Activated naive CD8-positive, alpha-beta T cell treated with anti-CD3 and anti-CD28 coated beads, Interleukin-2, amount 50 U/mL, for 24 hours (primary cell): ENCODE results near the gene PIP5KL1.

Source experiments
- ATAC-seq: fragments of 150-1000 bp; cut with Tn5 transposase; one replicate; pipeline ENCODE4 v1.10.0; 2021
- DNase-seq: peaks from one replicate; pipeline ENCODE4 v3.0.0; 2021
- H3K27ac Mint-ChIP-seq: one replicate; pipeline ENCODE4 v1.8.0; 2021; ENCODE audit warnings: mild to moderate bottlenecking, mixed read lengths
- H3K27me3 Mint-ChIP-seq: one replicate; pipeline ENCODE4 v1.8.0; 2021; ENCODE audit warnings: mixed read lengths
- H3K36me3 Mint-ChIP-seq: one replicate; pipeline ENCODE4 v1.8.0; 2021; ENCODE audit warnings: low read depth, mixed read lengths
- H3K4me1 Mint-ChIP-seq: one replicate; pipeline ENCODE4 v1.8.0; 2021; ENCODE audit warnings: mixed read lengths
- H3K4me3 Mint-ChIP-seq: one replicate; pipeline ENCODE4 v1.8.0; 2021; ENCODE audit warnings: mild to moderate bottlenecking, moderate library complexity, mixed read lengths
- H3K9me3 Mint-ChIP-seq: one replicate; pipeline ENCODE4 v1.8.0; 2021; ENCODE audit warnings: mixed read lengths

The PIP5KL1 gene

GRCh38 chr9:127930231-127931091, at the start of gene PIP5KL1:
TSS of gene PIP5KL1 (minus strand) at chr9:127930777. CDS start at chr9:127930752, 25 bp downstream.
- H3K4me1 Mint-ChIP-seq, result peaks cover 35% of the 10 kb centered on the region
- peak within 1 kb of the TSS; percentile 67 for H3K4me3 Mint-ChIP-seq
- ATAC-seq, result peak; percentile 54
- DNase-seq, result peak; percentile 81
- H3K9me3 Mint-ChIP-seq, result no peaks in the 10 kb centered on the region
- peaks cover 13% of the 10 kb centered on the region for H3K27me3 Mint-ChIP-seq
- peaks cover 4% of the 10 kb centered on the region for H3K36me3 Mint-ChIP-seq
- H3K27ac Mint-ChIP-seq, result peak within 1 kb of the TSS; percentile 52

GRCh38 chr9:127980060-127980705, 49.6 kb upstream of the PIP5KL1 start:
- DNase-seq (peak; percentile 58), ATAC-seq (peak; percentile 4)
- Mint-ChIP-seq H3K4me1 (peaks cover 70% of the 10 kb centered on the region), H3K27ac (peak overlapping the region; percentile 72), H3K4me3 (peak overlapping the region; percentile 91), H3K9me3 (no peaks in the 10 kb centered on the region), H3K27me3 (no peaks in the 10 kb centered on the region), H3K36me3 (no peaks in the 10 kb centered on the region)

- H3K4me1 Mint-ChIP-seq, result peaks cover 74% of the 10 kb centered on the region
- peak overlapping the region; percentile 91 for H3K4me3 Mint-ChIP-seq
- peak overlapping the region; percentile 88 for H3K27ac Mint-ChIP-seq
- no peaks in the 10 kb centered on the region for H3K27me3 Mint-ChIP-seq
- ATAC-seq (no peak), DNase-seq (peak; percentile 42)
- no peaks in the 10 kb centered on the region for H3K9me3 Mint-ChIP-seq
- no peaks in the 10 kb centered on the region for H3K36me3 Mint-ChIP-seq
Observed at GRCh38 chr9:127979333-127980059, 48.9 kb upstream of the PIP5KL1 start.

- ATAC-seq (no peak), DNase-seq (no peak)
- Mint-ChIP-seq H3K27ac (peak overlapping the region; percentile 88), H3K36me3 (no peaks in the 10 kb centered on the region), H3K9me3 (no peaks in the 10 kb centered on the region), H3K4me3 (peak overlapping the region; percentile 91), H3K4me1 (peaks cover 78% of the 10 kb centered on the region), H3K27me3 (no peaks in the 10 kb centered on the region)
Observed at GRCh38 chr9:127979015-127979332, 48.4 kb upstream of the PIP5KL1 start.

- Mint-ChIP-seq H3K27ac (peak overlapping the region; percentile 88), H3K4me3 (peak overlapping the region; percentile 91), H3K9me3 (no peaks in the 10 kb centered on the region), H3K36me3 (no peaks in the 10 kb centered on the region), H3K4me1 (peaks cover 77% of the 10 kb centered on the region), H3K27me3 (no peaks in the 10 kb centered on the region)
- ATAC-seq (no peak), DNase-seq (peak; percentile 34)
Observed at GRCh38 chr9:127977884-127978647, 47.5 kb upstream of the PIP5KL1 start.

GRCh38 chr9:127977009-127977883, 46.7 kb upstream of the PIP5KL1 start:
- no peak for ATAC-seq
- peak; percentile 50 for DNase-seq
- Mint-ChIP-seq H3K9me3 (no peaks in the 10 kb centered on the region), H3K27me3 (no peaks in the 10 kb centered on the region), H3K36me3 (no peaks in the 10 kb centered on the region), H3K27ac (peak overlapping the region; percentile 88), H3K4me1 (peaks cover 77% of the 10 kb centered on the region), H3K4me3 (peak overlapping the region; percentile 91)

GRCh38 chr9:127976498-127976897, 45.9 kb upstream of the PIP5KL1 start:
- no peak for DNase-seq
- H3K4me1 Mint-ChIP-seq, result peaks cover 79% of the 10 kb centered on the region
- ATAC-seq, result no peak
- H3K4me3 Mint-ChIP-seq, result peak overlapping the region; percentile 91
- no peaks in the 10 kb centered on the region for H3K27me3 Mint-ChIP-seq
- no peaks in the 10 kb centered on the region for H3K9me3 Mint-ChIP-seq
- no peaks in the 10 kb centered on the region for H3K36me3 Mint-ChIP-seq
- peak overlapping the region; percentile 88 for H3K27ac Mint-ChIP-seq

- Mint-ChIP-seq H3K9me3 (no peaks in the 10 kb centered on the region), H3K36me3 (no peaks in the 10 kb centered on the region), H3K27ac (peak overlapping the region; percentile 88), H3K4me3 (peak overlapping the region; percentile 91), H3K4me1 (peaks cover 81% of the 10 kb centered on the region), H3K27me3 (no peaks in the 10 kb centered on the region)
- no peak for ATAC-seq
- no peak for DNase-seq
Observed at GRCh38 chr9:127975376-127976315, 45.1 kb upstream of the PIP5KL1 start.

GRCh38 chr9:127974769-127975261, 44.2 kb upstream of the PIP5KL1 start:
- H3K36me3 Mint-ChIP-seq, result peaks cover 2% of the 10 kb centered on the region
- H3K9me3 Mint-ChIP-seq, result no peaks in the 10 kb centered on the region
- no peaks in the 10 kb centered on the region for H3K27me3 Mint-ChIP-seq
- H3K4me3 Mint-ChIP-seq, result peak overlapping the region; percentile 91
- DNase-seq (no peak), ATAC-seq (no peak)
- H3K27ac Mint-ChIP-seq, result peak overlapping the region; percentile 88
- peaks cover 88% of the 10 kb centered on the region for H3K4me1 Mint-ChIP-seq

GRCh38 chr9:127974001-127974768, 43.6 kb upstream of the PIP5KL1 start:
- peak overlapping the region; percentile 88 for H3K27ac Mint-ChIP-seq
- DNase-seq (no peak), ATAC-seq (no peak)
- no peaks in the 10 kb centered on the region for H3K9me3 Mint-ChIP-seq
- H3K27me3 Mint-ChIP-seq, result no peaks in the 10 kb centered on the region
- peaks cover 93% of the 10 kb centered on the region for H3K4me1 Mint-ChIP-seq
- H3K36me3 Mint-ChIP-seq, result peaks cover 2% of the 10 kb centered on the region
- peak overlapping the region; percentile 91 for H3K4me3 Mint-ChIP-seq

- peaks cover 96% of the 10 kb centered on the region for H3K4me1 Mint-ChIP-seq
- DNase-seq, result no peak
- peak overlapping the region; percentile 91 for H3K4me3 Mint-ChIP-seq
- no peak for ATAC-seq
- peaks cover 2% of the 10 kb centered on the region for H3K36me3 Mint-ChIP-seq
- H3K9me3 Mint-ChIP-seq, result no peaks in the 10 kb centered on the region
- no peaks in the 10 kb centered on the region for H3K27me3 Mint-ChIP-seq
- peak overlapping the region; percentile 88 for H3K27ac Mint-ChIP-seq
Observed at GRCh38 chr9:127973169-127974000, 42.8 kb upstream of the PIP5KL1 start.
